ENCODE data around the gene CDKN2AIP.

Gene CDKN2AIP, protein sequence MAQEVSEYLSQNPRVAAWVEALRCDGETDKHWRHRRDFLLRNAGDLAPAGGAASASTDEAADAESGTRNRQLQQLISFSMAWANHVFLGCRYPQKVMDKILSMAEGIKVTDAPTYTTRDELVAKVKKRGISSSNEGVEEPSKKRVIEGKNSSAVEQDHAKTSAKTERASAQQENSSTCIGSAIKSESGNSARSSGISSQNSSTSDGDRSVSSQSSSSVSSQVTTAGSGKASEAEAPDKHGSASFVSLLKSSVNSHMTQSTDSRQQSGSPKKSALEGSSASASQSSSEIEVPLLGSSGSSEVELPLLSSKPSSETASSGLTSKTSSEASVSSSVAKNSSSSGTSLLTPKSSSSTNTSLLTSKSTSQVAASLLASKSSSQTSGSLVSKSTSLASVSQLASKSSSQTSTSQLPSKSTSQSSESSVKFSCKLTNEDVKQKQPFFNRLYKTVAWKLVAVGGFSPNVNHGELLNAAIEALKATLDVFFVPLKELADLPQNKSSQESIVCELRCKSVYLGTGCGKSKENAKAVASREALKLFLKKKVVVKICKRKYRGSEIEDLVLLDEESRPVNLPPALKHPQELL

DNA sequence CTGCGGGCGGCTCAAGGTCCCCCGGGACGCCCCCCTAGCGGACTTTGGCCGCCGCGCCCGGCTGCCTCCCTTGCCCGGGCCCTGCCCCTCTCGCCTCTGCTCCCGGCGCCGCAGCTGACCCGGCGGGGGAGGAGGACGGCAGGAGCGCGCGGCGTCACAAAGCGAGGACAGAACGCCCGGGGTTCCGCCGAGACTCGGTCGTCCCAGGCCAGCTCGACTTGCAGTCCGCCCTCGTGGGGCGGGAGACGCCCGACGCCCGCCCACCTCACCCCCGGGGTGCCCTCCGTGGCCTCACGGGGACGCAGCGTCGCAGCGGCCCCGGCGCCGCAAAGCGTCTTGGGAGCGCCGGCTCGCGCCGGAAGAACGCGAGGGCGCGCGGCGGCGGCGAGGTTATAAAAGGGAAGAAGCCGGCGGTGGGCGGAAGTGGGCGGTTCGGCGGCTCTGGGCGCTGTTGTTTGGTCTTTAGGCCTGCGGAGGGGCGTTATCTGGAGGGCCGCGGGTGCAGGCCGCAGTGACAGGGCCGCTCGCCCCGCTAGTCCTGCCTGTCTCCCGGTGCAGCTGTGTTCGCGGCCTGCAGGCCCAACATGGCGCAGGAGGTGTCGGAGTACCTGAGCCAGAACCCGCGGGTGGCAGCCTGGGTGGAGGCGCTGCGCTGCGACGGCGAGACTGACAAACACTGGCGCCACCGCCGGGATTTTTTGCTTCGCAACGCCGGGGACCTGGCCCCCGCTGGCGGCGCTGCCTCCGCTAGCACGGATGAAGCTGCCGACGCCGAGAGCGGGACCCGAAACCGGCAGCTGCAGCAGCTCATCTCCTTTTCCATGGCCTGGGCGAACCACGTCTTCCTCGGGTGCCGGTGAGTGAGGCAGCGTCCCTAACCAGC is at the start of gene CDKN2AIP:
Gene CDKN2AIP (plus strand): TSS at position 423 of the 883 bp plus-strand sequence. CDS start 162 bp downstream, at position 585.
- peak; percentile 63 for DNase-seq

DNA sequence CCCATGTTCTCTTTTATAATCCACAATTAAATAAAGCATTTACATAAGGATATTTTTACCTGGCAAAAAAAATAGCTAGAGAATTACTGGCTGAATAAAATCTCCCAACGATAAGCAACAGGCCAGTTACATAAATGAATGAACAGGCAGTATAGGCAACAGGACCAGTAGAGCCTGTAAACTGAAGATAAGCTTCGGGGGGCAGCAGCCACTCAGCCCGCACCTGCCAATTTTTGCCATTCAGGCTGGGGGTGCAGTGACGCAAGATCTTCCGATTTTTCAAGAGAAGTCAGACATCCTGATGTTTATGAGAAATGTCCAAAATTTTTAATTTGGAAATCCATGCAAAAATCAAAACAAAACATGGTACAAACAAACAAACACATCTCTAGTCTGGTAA is 49.0 kb upstream of the CDKN2AIP start:
- no peak for DNase-seq

DNA sequence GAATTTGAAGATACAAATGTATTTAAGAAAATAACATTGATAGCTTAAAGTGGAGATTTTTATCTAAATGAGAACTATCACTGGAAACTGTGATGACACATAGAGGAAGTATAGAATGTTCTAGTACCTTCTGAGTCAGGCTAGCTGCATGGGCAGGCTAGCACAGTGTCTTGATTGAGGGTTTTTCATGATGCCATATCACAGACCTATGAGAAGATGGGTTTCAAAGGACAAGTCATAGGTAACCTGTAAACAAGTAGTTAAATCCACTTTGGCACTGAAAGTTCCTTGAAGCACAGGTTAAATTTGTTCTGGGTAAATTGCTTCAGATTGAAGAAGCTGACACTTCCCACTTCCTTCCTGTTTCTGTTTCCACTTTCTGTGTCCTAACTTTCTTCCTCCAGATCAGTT is 48.2 kb upstream of the CDKN2AIP start:
- DNase-seq, result no peak

DNA sequence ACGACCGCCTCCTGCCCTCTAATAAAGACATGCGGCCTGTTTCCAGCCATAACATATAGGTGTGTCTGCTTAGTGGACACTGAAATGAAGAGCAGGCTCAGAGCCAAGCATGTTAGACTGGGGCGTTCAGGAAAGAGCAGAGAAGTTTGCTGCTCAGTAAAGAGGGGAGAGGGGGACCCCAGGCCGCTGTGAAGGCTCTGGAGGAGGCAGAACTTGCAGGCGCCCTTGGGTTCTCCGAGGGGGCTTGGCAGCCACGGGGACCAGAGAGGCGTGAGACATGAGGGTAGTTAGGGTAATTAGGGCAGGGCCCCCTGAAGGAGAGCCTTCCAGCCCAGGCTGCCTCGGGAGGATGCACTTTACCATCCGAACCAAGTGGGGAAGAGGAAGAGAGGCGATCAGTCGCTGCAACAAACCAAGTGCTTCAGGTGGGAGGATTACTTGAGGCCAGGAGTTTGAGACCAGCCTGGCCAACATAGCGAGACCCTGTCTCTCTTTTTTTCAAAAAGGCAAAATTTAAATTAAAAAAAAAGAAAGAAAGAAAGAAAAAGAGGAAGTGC is 46.6 kb upstream of the CDKN2AIP start:
- DNase-seq, result no peak

DNA sequence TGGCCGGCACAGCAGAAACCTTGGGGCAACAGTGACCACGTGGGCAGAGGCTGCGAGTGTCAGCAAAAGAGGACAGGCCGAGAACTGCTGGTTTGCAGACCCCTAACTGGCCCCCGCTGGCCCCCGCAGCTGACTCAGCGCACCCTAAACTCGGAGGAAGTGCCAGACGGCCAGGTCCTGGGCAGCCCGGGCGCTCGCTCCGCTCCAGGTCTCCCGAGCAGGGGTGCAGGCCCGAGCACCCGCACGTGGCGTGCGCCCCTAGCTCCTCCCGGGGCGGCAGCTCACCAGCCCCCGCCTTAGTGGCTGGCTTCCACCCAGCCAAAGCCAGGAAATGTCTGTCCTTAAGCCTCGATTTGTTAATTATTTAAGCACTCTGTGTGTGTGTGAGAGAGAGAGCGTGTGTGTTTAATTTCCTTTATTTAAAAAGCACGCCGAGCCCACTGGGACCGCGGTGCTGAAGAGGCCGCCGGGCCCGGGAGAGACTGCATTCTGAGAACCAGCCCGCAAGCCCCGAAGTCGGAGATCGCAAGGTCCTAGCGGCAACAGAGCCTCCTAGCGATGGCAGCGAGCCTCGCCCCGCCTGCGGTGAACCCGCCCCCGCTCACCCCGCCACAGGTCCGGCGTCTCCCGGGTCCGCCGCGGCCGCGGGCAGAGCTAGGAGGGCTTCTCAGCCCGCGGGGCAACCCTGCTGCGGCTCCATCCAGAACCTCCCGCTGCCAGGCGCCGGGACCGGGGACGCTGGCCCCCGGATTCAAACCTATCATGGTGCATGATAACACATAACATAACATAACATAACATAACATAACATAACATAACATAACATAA is 45.9 kb upstream of the CDKN2AIP start:
- DNase-seq, result no peak

DNA sequence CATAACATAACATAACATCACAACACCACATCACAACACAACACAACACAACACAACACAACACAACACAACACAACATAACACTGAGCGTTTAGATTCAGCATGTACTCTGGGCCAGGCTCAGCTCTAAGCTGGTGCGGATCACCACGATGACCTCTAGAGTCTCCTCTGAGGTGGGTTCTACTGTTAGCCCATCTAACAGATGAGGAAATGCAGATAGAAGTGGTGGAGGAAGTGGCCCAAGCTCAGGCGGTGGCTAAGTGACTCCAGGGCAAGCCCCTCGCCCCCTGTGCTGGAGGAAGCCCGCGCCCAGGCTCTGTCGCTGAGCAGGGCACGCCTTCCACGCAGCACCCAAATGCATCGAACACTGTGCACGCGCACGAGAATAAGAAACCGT is 45.3 kb upstream of the CDKN2AIP start:
- DNase-seq, result no peak

DNA sequence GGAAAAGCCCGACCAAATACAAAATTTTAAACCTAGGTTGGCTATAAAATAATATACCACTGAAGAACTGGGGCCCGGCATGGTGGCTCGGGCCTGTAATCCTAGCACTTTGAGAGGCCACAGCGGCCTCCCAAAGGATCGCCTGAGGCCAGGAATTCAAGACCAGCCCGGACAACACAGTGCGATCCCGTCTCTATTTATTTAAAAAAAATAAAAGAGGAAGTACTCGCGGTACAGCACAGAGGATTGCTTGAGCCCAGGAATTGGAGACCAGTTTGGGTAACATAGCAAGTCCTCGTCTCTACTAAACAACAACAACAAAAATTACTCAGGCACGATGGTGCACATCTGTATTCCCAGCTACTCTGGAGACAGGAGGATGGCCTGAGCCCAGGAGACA is 44.8 kb upstream of the CDKN2AIP start:
- no peak for DNase-seq

DNA sequence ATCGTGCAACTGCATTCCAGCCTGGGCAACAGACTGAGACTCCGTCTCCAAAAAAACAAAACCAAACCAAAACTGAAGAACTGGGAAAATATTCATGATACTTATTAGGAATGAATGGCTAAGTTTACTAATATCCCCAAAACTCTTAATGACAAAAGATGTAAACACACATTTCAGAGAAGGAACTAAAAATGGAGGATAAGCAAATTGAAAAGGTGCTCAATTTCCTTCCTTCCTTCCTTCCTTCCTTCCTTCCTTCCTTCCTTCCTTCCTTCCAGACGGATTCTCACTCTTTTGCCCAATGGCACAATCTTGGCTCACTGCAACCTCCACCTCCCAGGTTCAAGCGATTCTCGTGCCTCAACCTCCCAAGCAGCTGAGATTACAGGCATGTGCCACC is 44.4 kb upstream of the CDKN2AIP start:
- no peak for DNase-seq

DNA sequence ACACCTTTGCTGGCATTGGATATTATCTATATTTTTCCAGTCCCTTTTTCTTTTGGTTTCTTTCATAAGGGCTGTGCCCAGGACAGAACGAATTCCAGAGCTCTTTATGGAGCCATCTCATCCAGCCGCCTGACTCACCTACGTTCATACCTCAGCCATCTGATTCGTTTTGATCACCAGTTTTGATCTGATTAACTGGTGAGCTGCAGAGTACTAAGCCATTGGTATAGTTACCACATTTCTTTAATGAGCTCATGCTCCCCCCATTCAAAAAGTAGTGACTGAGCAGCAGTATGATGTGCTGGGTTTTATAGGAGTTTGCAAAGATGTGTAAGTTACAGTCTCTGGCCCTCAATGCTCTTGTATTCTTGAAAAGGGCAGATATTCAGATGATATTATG is 43.0 kb upstream of the CDKN2AIP start:
- no peak for DNase-seq

DNA sequence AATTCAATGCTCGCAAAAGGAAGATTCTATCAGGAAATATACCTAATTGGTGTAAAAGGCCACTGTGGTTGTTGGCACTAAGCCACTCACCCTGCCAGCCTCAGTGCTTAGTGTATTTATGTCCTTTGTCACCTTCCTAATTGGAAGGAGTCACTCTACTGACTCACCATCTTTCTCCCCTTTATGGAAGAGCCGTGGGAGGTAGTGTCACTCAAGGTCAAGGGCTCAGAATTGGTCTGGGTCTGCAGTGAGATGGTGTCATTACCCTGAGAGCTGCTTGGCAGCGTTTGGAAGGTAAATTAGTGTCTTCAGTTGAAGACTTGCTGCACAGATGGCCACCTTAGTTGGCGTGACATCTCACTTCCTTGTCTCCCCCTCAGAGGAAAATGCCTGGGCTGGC is 41.7 kb upstream of the CDKN2AIP start:
- no peak for DNase-seq

DNA sequence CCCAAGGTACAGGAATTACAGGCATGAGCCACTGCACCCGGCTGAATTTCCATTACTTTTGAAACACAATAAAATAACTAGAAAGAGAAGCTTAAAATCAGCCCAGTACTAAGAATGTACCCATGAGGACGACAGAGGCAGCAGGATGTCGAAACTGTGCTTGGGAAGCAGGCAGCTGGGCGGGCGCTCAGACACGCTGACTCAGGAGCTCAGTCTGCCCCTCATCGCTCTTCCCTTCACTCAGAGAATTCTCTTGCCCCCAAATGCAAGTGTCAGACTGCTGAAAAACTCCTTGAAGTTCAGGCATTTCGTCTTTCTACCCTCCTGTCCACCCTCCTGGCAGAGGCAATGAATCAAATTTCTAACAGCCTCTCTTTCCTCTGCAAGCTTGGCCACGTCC is 41.0 kb upstream of the CDKN2AIP start:
- DNase-seq, result no peak

DNA sequence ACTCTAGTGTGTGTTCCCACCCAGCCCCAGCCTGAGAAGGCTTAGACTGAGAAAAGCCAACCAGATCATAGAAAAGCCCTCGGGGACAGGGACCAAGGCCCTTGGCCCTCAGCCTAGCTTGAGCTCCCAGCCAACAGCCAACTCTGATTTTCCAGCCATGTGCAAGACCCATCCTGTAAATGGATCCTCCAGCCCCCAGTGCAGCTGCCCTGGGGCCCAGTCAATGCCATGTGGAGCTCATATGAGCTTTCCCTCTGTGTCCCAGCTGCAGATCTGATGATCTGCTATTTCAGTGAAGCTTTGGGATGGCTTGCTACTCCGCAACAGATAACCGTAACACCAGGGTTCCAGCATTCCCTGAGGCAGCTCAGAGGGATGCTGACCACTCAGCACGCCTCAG is 40.5 kb upstream of the CDKN2AIP start:
- DNase-seq, result no peak

DNA sequence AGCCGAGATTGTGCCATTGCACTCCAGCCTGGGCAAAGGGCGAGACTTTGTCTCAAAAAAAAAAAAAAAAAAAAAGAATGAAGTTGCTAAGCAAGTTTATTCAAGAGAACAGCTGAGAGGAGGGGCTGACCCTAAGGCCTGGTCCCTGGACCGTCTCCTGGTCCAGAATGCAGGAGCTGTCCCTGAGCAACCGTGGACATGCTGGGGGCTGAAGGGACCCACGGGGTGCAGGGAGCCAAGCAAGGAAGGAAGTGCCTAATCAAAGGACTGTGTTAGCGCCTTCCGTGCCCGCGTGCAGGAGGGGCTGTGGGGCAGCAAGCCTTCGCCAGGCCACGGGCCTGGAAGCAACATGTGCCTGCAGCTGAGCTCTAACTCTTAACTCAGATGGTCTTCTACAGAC is 39.1 kb upstream of the CDKN2AIP start:
- DNase-seq, result no peak

DNA sequence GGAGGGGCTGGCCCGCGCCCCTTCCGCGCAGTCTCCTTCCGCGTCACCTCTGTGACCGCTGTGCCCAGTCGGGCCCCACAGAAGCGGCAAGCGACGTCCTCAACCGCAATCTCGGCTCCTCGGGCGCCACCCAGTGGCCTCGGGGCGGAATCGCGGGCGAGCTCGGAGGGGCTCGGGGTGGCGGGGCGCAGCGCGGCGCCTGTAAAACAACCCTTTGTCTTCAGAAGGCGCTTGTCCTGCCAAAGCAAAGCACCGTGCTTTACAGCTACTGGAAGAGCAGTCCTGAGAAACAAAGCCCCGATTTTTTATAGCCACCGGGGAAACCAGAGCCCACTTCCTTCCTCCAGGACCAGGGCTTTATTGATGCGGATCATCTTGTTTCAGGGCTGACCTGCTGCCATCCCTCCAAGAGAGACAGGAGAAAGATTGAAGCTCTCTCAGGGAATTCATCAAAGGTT is 37.3 kb upstream of the CDKN2AIP start:
- peak; percentile 3 for DNase-seq

DNA sequence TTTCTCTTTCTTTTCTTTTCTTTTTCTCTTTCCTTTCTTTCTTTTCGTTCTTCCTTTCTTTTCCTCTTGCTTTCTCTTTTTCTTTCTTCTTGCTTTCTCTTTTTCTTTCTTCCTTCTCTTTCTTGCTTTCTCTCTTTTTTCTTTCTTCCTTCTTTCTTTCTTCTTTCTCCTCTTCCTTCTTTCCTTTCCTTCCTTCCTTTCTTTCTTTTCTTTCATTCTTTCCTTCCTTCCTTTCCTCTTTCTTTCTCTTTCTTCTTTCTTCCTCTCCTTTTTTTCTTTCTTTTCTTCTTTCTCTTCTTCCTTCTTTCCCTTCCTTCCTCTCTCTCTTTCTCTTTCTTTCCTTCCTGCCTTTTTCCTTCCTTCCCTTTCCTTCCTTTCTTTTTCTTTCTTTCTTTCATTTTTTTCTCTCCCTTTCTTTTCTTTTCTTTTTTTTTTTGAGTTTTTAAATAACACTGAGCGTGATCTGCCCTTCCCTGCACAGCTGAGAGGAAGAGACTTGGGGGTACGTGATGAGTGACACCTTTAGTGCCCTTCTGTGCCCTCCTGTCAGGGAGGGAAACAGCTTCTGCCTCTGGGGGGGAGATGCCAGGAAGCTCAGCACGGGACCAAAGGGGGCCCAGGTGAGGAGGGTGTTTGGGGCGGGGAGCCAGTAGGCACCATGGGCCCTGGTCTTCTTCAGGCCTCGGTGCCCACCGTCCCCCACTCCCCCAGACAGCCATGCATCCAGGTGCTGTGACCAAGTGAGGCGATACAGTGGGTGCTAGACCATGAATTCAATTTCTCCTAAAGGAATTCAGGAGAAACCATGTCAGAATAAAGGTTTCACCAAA is 36.6 kb upstream of the CDKN2AIP start:
- no peak for DNase-seq

DNA sequence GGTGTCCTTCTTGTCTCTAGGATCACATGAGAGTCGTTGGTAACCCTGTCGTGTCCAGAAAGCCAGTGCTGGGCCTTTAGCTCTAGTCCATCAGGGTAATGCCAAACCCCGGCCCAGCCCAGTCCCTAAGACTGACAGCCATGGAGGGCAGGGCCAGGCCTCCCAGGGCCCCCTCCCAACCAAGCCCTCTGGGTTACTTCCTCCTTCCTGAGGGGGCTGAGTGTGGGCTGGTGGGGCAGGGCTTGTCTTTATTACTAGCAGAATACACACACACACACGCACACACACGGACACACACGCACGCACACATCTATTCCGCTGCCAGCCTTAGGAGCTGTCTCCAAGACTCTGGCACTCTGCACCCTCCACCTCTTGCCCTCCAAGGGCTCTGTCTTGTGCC is 35.6 kb upstream of the CDKN2AIP start:
- DNase-seq, result no peak

DNA sequence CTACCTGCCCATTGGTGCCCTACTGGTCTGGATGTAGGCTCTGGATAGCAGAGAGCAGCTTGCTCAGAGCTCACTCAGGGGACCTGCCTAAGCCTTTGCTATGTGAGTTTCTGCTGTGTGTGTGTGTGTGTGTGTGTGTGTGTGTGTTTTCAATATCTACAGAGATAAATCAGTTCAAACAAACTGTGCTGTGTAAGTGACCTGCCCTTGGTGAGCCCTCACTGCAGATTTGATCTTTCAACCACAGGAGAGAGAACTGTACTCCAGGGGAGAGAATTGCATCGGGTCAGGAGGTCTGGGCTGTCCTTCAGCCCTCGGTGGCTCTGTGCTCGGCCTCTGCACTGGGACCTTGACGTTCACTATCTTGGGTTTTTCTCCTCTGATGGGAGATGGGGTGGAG is 35.0 kb upstream of the CDKN2AIP start:
- no peak for DNase-seq

DNA sequence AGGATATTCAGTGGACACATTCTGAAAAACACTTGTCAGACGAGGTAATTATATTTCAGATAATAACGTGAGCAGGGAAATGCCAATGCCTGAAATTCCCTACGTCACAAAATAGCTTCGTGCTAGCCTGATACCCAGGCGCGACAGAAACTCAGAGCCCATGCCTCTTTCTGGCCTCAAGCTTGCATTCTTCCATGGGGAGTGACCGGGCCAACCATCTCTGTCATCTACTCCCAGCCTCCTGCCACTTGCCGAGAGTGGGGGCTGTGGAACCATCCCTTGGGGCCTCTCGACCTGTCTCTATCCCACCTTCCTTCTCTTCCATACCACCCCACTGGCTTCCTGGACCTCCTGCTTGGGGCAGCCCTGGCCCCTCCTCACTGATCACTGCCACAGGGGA is 34.5 kb upstream of the CDKN2AIP start:
- no peak for DNase-seq

DNA sequence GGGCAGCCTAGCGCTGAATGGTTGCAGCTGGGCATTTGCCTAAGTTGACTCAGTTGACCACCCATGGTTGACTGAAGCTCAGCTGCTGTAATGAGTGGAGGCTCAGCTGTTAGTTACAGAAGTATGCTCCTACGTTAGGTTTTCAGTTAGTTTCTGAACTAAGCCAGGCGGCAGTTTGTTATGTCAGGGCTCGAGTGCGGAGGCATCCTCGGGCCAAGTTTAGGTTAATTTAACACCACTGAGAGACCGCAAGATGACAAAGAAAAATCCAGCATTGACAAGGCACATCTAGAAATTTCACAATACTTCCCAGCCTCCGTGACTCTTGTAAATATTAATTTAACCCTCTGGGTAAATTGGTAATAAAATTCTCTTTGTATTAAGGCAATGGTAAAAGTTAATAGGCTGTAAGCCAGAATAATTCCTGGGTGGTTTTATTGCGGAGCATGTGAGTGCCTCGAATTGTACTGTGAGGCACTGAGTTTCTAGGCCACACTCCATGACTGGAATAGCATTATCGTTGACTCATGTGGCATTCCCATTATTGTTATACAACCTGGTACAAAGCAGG is 33.1 kb upstream of the CDKN2AIP start:
- no peak for DNase-seq

DNA sequence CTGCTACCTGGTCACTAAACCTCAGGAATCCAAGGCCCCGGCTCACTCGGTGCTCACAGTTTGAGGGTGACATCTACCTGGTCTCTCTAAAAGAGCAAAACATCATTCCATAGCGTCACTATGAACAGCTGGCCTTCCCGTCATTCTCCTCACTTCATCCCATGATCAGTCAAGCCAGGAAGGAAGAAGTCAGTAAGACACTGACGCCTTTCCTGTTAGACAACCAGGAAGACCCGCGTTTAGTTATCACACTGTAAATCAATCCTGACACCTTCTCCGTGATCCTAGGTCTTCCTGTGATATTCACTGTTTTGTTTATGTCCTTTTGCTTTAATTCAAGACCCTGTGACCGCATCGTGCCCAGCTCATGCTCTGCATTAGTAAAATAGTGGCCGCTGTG is 31.6 kb upstream of the CDKN2AIP start:
- DNase-seq, result no peak
